ENCODE measurements around the gene RFLNA. TPM values are rescaled to one million over a fixed set of nuclear protein-coding genes. Genes with fewer than 3 reads are reported as not detected.

The RFLNA gene
- total RNA-seq, 4 donors from 2014 or later, result 0.63 to 2.2 (median 1.3) TPM

- no peak overlapping the region for H3K27ac ChIP-seq (replicated peaks in 1 of 4)
- H3K4me3 ChIP-seq, result no peak overlapping the region
- H3K9me3 ChIP-seq, result peaks cover 0 to 19% (median 9%) of the 10 kb centered on the region in 4 donors
- 98% methylated on average over 11 of the region's 11 CpGs for WGBS
- H3K36me3 ChIP-seq, result peaks cover 39 to 60% (median 51%) of the 10 kb centered on the region in 4 donors
- peak in 1 of 2 donors; percentile 30 for TF ChIP-seq POLR2AphosphoS5 (IDR thresholded peaks at IDR 0.05)
- TF ChIP-seq, protein P1, sequence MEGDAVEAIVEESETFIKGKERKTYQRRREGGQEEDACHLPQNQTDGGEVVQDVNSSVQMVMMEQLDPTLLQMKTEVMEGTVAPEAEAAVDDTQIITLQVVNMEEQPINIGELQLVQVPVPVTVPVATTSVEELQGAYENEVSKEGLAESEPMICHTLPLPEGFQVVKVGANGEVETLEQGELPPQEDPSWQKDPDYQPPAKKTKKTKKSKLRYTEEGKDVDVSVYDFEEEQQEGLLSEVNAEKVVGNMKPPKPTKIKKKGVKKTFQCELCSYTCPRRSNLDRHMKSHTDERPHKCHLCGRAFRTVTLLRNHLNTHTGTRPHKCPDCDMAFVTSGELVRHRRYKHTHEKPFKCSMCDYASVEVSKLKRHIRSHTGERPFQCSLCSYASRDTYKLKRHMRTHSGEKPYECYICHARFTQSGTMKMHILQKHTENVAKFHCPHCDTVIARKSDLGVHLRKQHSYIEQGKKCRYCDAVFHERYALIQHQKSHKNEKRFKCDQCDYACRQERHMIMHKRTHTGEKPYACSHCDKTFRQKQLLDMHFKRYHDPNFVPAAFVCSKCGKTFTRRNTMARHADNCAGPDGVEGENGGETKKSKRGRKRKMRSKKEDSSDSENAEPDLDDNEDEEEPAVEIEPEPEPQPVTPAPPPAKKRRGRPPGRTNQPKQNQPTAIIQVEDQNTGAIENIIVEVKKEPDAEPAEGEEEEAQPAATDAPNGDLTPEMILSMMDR (IDR thresholded peaks at IDR 0.05), result no peak
- H3K27me3 ChIP-seq, result no peaks in the 10 kb centered on the region
- peaks cover 20 to 32% (median 28%) of the 10 kb centered on the region in 4 donors for H3K4me1 ChIP-seq
- intact Hi-C loops (cut with DNase I), result no loop called here
- no peak for DNase-seq (ENCODE audit: extremely low spot score)
These were observed 29.1 kb downstream of the RFLNA start for GRCh38 chr12:124323771-124324530.

- Histone ChIP-seq H3K27me3 (no peaks in the 10 kb centered on the region), H3K36me3 (peaks cover 45 to 71% (median 62%) of the 10 kb centered on the region in 4 donors), H3K4me1 (peaks cover 20 to 32% (median 29%) of the 10 kb centered on the region in 4 donors), H3K27ac (replicated peaks in 1 of 4) (no peak overlapping the region), H3K4me3 (no peak overlapping the region), H3K9me3 (peaks cover 0 to 19% (median 9%) of the 10 kb centered on the region in 4 donors)
- intact Hi-C loops (cut with DNase I), result loop anchor here (5.0 kb wide), 1 partner anchor 447 kb away; no protein-coding TSS in a partner anchor
- TF ChIP-seq POLR2A (IDR thresholded peaks at IDR 0.05; ENCODE audit: low read depth) (no peak), POLR2AphosphoS5 (IDR thresholded peaks at IDR 0.05) (no peak)
- WGBS, result 95% methylated on average over 53 of the region's 57 CpGs
- DNase-seq (ENCODE audit: extremely low spot score), result no peak
These were observed 30.2 kb downstream of the RFLNA start for GRCh38 chr12:124324803-124325705.

GRCh38 chr12:124326104-124326503, 31.2 kb downstream of the RFLNA start:
- peaks cover 0 to 19% (median 9%) of the 10 kb centered on the region in 4 donors for H3K9me3 ChIP-seq
- H3K27me3 ChIP-seq, result no peaks in the 10 kb centered on the region
- 83% methylated on average over 12 of the region's 23 CpGs for WGBS
- peaks cover 20 to 32% (median 29%) of the 10 kb centered on the region in 4 donors for H3K4me1 ChIP-seq
- TF ChIP-seq, protein P1 (IDR thresholded peaks at IDR 0.05), result no peak
- TF ChIP-seq POLR2A (IDR thresholded peaks at IDR 0.05; ENCODE audit: low read depth) (no peak), EP300 (IDR thresholded peaks at IDR 0.05) (no peak), POLR2AphosphoS5 (IDR thresholded peaks at IDR 0.05) (no peak)
- H3K4me3 ChIP-seq, result no peak overlapping the region
- intact Hi-C loops (cut with DNase I), result loop anchor here (5.0 kb wide), 1 partner anchor 446 kb away; no protein-coding TSS in a partner anchor
- DNase-seq (ENCODE audit: extremely low spot score), result no peak
- peaks cover 55 to 82% (median 72%) of the 10 kb centered on the region in 4 donors for H3K36me3 ChIP-seq
- H3K27ac ChIP-seq (replicated peaks in 1 of 4), result peak overlapping the region in 2 of 4 donors; percentile 13 to 59

- H3K9me3 ChIP-seq, result peaks cover 0 to 19% (median 9%) of the 10 kb centered on the region in 4 donors
- H3K27ac ChIP-seq (replicated peaks in 1 of 4), result peak overlapping the region; percentile 34 to 74 (median 60)
- no peaks in the 10 kb centered on the region for H3K27me3 ChIP-seq
- TF ChIP-seq, protein P1 (IDR thresholded peaks at IDR 0.05), result no peak
- no peak for TF ChIP-seq POLR2AphosphoS5 (IDR thresholded peaks at IDR 0.05)
- TF ChIP-seq EP300 (IDR thresholded peaks at IDR 0.05), result no peak
- no peak for TF ChIP-seq POLR2A (IDR thresholded peaks at IDR 0.05; ENCODE audit: low read depth)
- intact Hi-C loops (cut with DNase I), result loop anchor here (5.0 kb wide), 1 partner anchor 445 kb away; no protein-coding TSS in a partner anchor
- WGBS, result 85% methylated on average over 9 of the region's 9 CpGs
- no peak overlapping the region for H3K4me3 ChIP-seq
- H3K36me3 ChIP-seq, result peaks cover 63 to 90% (median 80%) of the 10 kb centered on the region in 4 donors
- peaks cover 20 to 31% (median 25%) of the 10 kb centered on the region in 4 donors for H3K4me1 ChIP-seq
- no peak for DNase-seq (ENCODE audit: extremely low spot score)
These were observed 32.0 kb downstream of the RFLNA start for GRCh38 chr12:124326871-124327270.

Measured in esophagus muscularis mucosa (tissue), 4 donors.